GM10248 (cell line): ENCODE results near the gene IL4.

Source experiments
- CTCF ChIA-PET: fragments of 300-600 bp; sonication (Branson Sonifier 250); formaldehyde crosslinking; extraction: SDS; loops from one replicate; lab custom pipeline; 2021; ENCODE audit warnings: antibody characterized with exemption; lab: Yijun Ruan, JAX
- POLR2A ChIA-PET: fragments of 350-650 bp; sonication (Branson Sonifier 250); formaldehyde crosslinking; extraction: SDS; loops from one replicate; lab custom pipeline; 2020; ENCODE audit warnings: antibody characterized with exemption; lab: Yijun Ruan, JAX
- DNase-seq: peaks from one replicate; pipeline ENCODE4 v3.0.0; 2012; ENCODE audit errors: extremely low spot score
- CTCF ChIP-seq: IDR thresholded peaks from 2 replicates; pipeline ENCODE4 v1.5.1; 2012; ENCODE audit warnings: mild to moderate bottlenecking, low read depth; ENCODE audit errors: extremely low read depth, missing control alignments, control extremely low read depth

IL4 gene

GRCh38 chr5:132666310-132667123 lies 7.3 kb upstream of the IL4 start:
- DNase-seq: no peak
- TF ChIP-seq CTCF: no peak
- ChIA-PET POLR2A (no interaction called here), CTCF (interaction anchor here (0.6 to 10.7 kb wide), 5 partner anchors 9 to 154 kb away, joined by 3 to 78 read pairs (median 3); partner anchors contain the start of gene IL4)

- no peak for DNase-seq
- POLR2A ChIA-PET: no interaction called here
- CTCF ChIA-PET: interaction anchor here (0.9 to 10.7 kb wide), 5 partner anchors 8 to 153 kb away, joined by 3 to 78 read pairs (median 3); partner anchors contain the start of gene IL4
- TF ChIP-seq CTCF: no peak
Measured at GRCh38 chr5:132667309-132667708, 6.5 kb upstream of the IL4 start.

GRCh38 chr5:132667761-132668705 lies 5.8 kb upstream of the IL4 start:
- ChIA-PET POLR2A (no interaction called here), CTCF (interaction anchor here (1.3 to 10.7 kb wide), 3 partner anchors 8 to 40 kb away, joined by 3 to 78 read pairs (median 3); partner anchors contain the start of gene IL4)
- DNase-seq: no peak
- TF ChIP-seq CTCF: no peak

GRCh38 chr5:132668706-132669454 lies 4.9 kb upstream of the IL4 start:
- no peak for DNase-seq
- POLR2A ChIA-PET: no interaction called here
- no peak for TF ChIP-seq CTCF
- CTCF ChIA-PET: interaction anchor here (1.0 to 1.4 kb wide), 4 partner anchors 10 to 61 kb away, joined by 3 read pairs; partner anchors contain the start of gene IL13

- TF ChIP-seq CTCF: no peak
- POLR2A ChIA-PET: no interaction called here
- no peak for DNase-seq
- CTCF ChIA-PET: interaction anchor here (0.7 to 1.2 kb wide), 6 partner anchors 11 to 132 kb away, joined by 3 to 4 read pairs (median 3); partner anchors contain the start of gene IL13
Measured at GRCh38 chr5:132669455-132669820, 4.4 kb upstream of the IL4 start.
